HG02970 (cell line): Measurements from ENCODE around the gene FNBP1L.
"Not testable (repeated sequence)": the region's sequence is repeated elsewhere in the genome, so short reads cannot be mapped to it uniquely, and the experiment has no call there.

ENCODE experiments used
- ATAC-seq: cut with Tn5 transposase; IDR thresholded peaks from one replicate; pipeline ENCODE4 v1.9.1; 2021; ENCODE audit warnings: mild to moderate bottlenecking, moderate library complexity, moderate number of reproducible peaks; ENCODE audit not compliant: unreplicated experiment, low FRiP score

Gene FNBP1L

DNA sequence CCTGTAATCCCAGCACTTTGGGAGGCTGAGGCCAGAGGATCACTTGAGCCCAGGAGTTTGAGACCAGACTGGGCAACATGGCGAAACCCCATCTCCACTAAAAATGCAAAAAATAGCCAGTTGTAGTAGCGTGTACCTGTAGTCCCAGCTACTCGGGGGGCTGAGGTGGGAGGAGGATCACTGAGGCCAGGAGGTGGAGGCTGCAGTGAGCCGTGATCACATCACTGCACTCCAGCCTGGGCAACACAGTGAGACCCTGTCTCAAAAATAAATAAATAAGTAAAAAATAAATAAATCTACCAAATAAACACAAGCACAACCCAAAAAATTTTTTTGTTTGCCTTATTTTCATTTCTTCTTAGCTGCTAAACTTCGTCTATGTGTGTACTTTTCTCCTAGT is 34.0 kb downstream of the FNBP1L start:
- not testable (repeated sequence) for ATAC-seq

DNA sequence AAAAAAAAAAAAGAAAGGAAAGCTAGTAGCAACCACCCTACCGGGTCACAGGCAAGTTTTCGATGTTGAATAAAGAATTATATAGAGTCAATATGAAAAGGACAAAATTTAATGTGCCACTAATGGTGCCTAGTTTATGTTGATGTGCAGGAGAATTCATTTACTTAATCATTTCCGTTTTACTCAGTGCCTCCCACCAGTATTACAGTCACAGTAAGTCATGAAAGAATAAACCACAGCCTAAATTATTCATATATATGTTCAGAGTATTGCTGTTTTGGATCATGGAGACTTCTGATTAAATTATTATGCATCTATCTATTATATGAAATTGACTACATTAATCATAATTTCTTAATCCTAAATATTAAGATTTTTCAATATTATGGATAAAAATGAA is 35.3 kb downstream of the FNBP1L start:
- ATAC-seq, result no peak

DNA sequence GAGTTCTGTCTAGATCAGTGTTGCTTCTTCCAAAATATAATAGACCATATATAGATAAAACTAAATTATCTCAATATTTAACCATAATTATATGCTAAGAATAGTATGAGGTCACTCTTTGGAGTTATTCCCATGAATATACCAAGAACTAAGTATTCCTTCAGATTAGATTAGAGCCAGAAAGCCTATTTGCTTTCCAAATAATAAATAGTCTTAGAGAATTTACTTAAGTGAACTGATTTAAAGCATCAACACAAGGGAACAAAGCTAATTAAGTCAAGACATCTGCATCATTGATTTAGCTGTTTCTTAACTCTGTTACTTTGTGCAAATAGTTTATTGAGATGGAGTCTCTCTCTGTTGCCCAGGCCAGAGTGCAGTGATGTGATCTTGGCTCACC is 35.7 kb downstream of the FNBP1L start:
- no peak for ATAC-seq

DNA sequence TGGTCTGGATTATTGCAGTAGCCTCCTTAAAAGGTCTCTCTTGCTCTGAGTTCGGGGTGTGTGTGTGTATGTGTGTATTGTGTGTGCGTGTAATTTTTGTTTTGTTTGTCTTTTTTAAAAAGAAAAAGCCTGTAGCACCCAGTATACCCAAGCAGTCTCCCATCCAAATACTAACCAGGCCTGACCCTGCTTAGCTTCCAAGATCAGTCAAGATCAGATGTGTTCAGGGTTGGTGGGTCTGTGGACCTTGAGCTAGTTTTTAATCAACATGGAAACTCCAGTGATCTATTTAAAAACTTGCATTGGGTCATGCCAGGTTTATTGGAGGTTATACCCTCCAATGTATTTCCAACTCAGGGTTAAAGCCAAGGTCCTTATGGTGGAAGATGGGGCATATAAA is 40.3 kb downstream of the FNBP1L start:
- no peak for ATAC-seq

- no peak for ATAC-seq
Measured at GRCh38 chr1:93489756-93490155, 41.8 kb downstream of the FNBP1L start.

DNA sequence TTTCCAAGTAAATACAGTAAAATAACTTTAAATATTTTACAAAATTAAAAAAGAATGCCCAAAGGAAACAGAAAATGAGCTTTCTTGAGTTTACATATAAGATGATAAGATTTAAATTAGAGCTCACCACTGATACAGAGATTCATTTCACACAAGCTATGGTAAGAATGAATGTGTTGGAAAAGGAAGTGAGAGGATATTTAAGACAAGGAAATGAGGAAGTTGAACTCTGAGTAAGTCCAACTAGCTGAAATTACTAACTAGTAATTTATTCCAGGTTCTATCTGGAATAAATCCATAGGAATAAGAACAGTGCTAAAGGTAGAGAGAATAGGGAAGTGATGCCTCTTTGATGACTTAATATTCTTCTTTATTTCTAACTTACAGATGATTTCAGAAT is 42.4 kb downstream of the FNBP1L start:
- ATAC-seq, result no peak

GRCh38 chr1:93495911-93496310 is 48.0 kb downstream of the FNBP1L start:
- no peak for ATAC-seq

DNA sequence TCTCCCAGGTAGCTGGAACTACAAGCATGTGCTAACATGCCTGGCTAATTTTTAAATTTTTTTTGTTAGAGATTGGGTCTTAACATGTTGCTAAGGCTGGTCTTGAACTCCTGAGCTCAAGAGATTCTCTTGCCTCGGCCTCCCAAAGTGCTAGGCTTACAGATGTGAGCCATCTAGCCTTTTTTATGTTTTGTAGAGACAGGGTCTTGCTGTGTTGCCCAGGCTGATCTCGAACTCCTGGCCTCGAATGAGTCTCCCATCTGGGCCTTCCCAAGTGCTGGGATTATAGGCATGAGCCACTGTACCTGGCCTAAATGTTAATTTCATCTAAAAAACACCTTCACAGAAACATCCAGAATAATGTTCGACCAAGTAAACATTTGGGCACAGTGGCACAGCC is 48.6 kb downstream of the FNBP1L start:
- ATAC-seq, result no peak

GRCh38 chr1:93499075-93499474 is 51.2 kb downstream of the FNBP1L start:
- ATAC-seq, result no peak

DNA sequence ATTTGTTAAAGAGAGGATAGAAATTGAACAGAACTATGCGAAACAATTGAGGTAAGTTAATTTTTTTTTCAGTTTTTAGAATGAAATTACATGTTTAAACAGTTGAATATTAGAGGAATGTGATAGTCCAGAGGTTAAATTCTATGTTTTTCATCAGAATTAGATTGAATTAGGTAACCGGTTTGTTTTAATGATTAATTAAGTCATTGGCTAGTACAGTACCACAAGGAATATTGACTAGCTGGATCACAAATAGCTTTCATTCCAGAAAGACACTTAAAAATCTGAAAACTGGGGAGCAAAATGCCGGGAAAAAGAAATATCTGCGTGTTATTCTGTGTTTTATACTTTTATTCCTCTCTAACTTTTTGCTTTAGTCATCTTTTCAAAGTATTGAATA is 51.6 kb downstream of the FNBP1L start:
- ATAC-seq, result no peak

DNA sequence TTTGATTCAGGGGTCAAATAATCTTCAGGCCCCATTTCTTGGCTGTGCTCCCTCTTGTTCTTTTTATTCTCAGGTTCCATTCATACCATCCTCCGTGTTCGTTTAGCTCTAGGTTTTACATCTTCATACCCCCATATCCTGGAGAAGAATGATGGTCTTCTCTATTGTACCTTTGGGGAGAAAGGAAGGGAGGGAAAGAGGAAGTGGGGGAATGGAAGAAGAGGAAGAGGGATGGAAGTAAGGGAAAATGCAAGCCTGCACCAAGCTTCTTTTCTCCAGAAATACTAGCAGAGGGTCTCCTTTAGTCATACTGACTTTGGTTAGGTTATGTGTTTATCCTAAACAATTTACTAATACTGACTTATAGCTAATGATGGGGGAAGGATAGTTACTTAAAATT is 52.4 kb downstream of the FNBP1L start:
- ATAC-seq, result no peak

- no peak for ATAC-seq
Measured at GRCh38 chr1:93501399-93501798, 53.5 kb downstream of the FNBP1L start.

GRCh38 chr1:93501829-93502369 is 54.0 kb downstream of the FNBP1L start:
- no peak for ATAC-seq

GRCh38 chr1:93502571-93502970 is 54.7 kb downstream of the FNBP1L start:
- ATAC-seq, result no peak

GRCh38 chr1:93503163-93503562 is 55.2 kb downstream of the FNBP1L start:
- ATAC-seq, result no peak

DNA sequence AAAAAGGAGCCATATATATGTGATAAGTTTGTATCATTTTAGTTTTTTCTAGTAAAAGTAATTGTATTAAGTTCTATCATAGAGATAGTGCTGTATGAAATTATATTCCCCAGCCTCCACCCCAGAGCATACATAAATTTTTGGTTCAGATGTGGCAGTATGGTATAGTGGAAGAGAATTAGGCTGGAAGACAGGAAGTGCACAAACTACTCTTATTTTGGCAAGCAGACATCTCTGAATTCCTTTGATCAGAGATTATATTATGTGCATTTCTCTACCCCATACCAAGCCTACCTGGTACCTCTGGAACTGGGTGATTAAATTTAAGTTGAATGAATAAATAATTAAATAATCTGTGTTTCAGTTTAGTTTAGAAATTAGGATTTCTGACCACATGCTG is 55.9 kb downstream of the FNBP1L start:
- ATAC-seq, result no peak

DNA sequence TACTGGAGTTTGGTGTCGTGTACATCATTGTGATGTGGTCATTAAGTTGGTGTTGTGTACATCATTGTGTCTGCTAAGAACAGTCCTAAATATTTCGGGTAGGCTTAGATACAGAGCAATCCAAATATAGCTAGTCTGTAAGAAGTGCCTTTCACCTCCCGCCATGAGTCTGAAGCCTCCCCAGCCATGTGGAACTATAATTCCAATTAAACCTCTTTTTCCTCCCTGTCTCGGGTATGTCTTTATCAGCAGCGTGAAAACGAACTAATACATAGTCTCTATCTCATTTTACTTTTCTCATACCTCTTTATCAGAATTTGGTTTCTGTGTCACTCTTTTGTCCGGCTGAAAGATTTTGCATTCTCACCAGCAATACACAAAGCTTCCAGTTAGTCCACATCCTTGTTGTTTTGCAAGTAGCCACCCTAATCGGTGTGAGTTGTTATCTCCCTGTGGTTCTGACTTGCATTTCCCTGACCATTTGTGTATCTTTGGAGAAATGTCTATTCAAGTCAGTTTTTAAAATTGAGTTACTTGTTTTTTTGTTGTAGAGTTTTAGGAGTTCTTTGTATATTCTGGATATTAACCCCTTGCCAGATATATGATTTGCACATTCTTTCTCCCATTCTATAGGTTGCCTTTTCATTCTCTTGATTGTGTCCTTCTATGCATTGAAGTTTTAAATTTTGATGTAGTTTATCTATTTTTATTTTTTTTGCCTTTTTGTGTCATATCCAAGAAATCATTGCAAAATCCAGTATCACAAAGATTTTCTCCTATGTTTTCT is 56.5 kb downstream of the FNBP1L start:
- ATAC-seq, result no peak

GRCh38 chr1:93506126-93506525 is 58.2 kb downstream of the FNBP1L start:
- ATAC-seq, result no peak

GRCh38 chr1:93516164-93516563 is 68.2 kb downstream of the FNBP1L start:
- no peak for ATAC-seq

GRCh38 chr1:93518516-93518915 is 70.6 kb downstream of the FNBP1L start:
- no peak for ATAC-seq

- ATAC-seq, result no peak
Measured at GRCh38 chr1:93519199-93519829, 71.4 kb downstream of the FNBP1L start.

DNA sequence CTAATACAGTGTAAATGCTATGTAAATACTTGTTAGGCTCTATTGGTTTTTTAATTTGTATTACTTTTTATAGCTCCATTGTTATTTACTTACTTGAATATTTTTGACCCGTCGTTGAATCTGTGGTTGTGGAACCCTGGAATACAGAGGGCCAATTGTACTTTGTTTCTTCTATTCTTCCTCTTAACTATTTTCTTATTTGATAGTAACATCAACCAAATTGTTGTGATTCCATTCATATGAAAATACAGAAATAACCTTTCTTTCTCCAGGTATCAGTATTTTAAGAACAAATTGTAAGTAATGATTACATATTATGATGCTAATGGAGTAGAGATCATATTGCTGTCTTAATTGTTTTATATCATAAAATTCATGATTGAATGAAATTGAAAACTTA is 73.7 kb downstream of the FNBP1L start:
- ATAC-seq, result no peak
